HG03575 (cell line): ENCODE measurements around the gene HCRTR1.

Experiments
- ATAC-seq: cut with Tn5 transposase; IDR thresholded peaks from one replicate; pipeline ENCODE4 v1.9.1; 2021; ENCODE audit not compliant: unreplicated experiment, insufficient number of reproducible peaks, low FRiP score; ENCODE audit errors: extremely low read depth

HCRTR1 gene

GRCh38 chr1:31674626-31675025 lies 57.1 kb downstream of the HCRTR1 start:
- no peak for ATAC-seq

- ATAC-seq, result no peak
Measured at GRCh38 chr1:31675161-31675560, 57.7 kb downstream of the HCRTR1 start.

GRCh38 chr1:31675756-31676155 lies 58.3 kb downstream of the HCRTR1 start:
- ATAC-seq, result no peak
